Endodermal cell (in vitro differentiated cells): ENCODE data around the gene CCDC27. TPM values are rescaled to one million over a fixed set of nuclear protein-coding genes. Genes with fewer than 3 reads are reported as not detected.
A peak's percentile ranks its signal among the peaks of the same experiment; 100 is the strongest.

Experiments used
- DNase-seq: peaks from one replicate; pipeline ENCODE4 v3.0.0-alpha.2; 2017
- H3K27ac ChIP-seq: 2 replicates; pipeline ENCODE4 v1.5.1; 2013; ENCODE audit warnings: mild to moderate bottlenecking, low read depth, low read length, moderate library complexity
- H3K27me3 ChIP-seq: 2 replicates; pipeline ENCODE4 v1.6.1; 2013; ENCODE audit warnings: mild to moderate bottlenecking, low read length, moderate library complexity; ENCODE audit not compliant: insufficient read depth, control insufficient read depth, poor library complexity, severe bottlenecking
- H3K36me3 ChIP-seq: 2 replicates; pipeline ENCODE4 v1.7.0; 2013; ENCODE audit warnings: mild to moderate bottlenecking, low read length, moderate library complexity; ENCODE audit not compliant: control insufficient read depth, insufficient read depth
- H3K4me1 ChIP-seq: one replicate; pipeline ENCODE4 v1.7.0; 2013; ENCODE audit warnings: low read length; ENCODE audit not compliant: control insufficient read depth, insufficient read depth
- H3K4me3 ChIP-seq: 2 replicates; pipeline ENCODE4 v1.5.1; 2013; ENCODE audit warnings: mild to moderate bottlenecking, low read length, moderate library complexity
- H3K9ac ChIP-seq: 2 replicates; pipeline ENCODE4 v1.6.1; 2013; ENCODE audit warnings: mild to moderate bottlenecking, low read length, moderate library complexity; ENCODE audit not compliant: poor library complexity, severe bottlenecking; ENCODE audit errors: extremely low read depth
- H3K9me3 ChIP-seq: 2 replicates; pipeline ENCODE4 v1.6.1; 2013; ENCODE audit warnings: mild to moderate bottlenecking, low read length, moderate library complexity; ENCODE audit not compliant: control insufficient read depth
- H3K27ac Mint-ChIP-seq: 2 replicates; pipeline ENCODE4 v1.8.0; 2020; ENCODE audit warnings: mixed read lengths
- H3K27me3 Mint-ChIP-seq: 2 replicates; pipeline ENCODE4 v1.8.0; 2021; ENCODE audit warnings: mild to moderate bottlenecking, mixed read lengths; ENCODE audit not compliant: insufficient read depth
- H3K36me3 Mint-ChIP-seq: 2 replicates; pipeline ENCODE4 v1.8.0; 2020; ENCODE audit warnings: low read depth, mixed read lengths
- H3K4me1 Mint-ChIP-seq: 2 replicates; pipeline ENCODE4 v1.8.0; 2020; ENCODE audit warnings: mixed read lengths
- H3K4me3 Mint-ChIP-seq: 2 replicates; pipeline ENCODE4 v1.8.0; 2020; ENCODE audit warnings: mild to moderate bottlenecking, moderate library complexity, mixed read lengths
- H3K9me3 Mint-ChIP-seq: 2 replicates; pipeline ENCODE4 v1.8.0; 2020; ENCODE audit warnings: mild to moderate bottlenecking, mixed read lengths
- WGBS, 2 experiments: methylation state at CpG; one replicate each; pipeline versions ENCODE4 v1.1.5 to v1.1.7; 2013; ENCODE audit warnings: missing lambda C conversion rate in 2 of 2, mixed read lengths in 1 of 2; ENCODE audit not compliant: insufficient coverage in 1 of 2, insufficient read length in 1 of 2; 5-methylcytosine and 5-hydroxymethylcytosine counted together
- total RNA-seq, 2 donors: library from RNA; stranded (reverse); fragmentation: NEBNext Ultra II Directional in 1 of 2; extraction: Animal tissue kit (Norgen Biotek cat#: 25700) in 1 of 2; gene quantifications; 2 replicates in 1 of 2; 3 replicates in 1 of 2; pipeline ENCODE4 v1.2.1, GENCODE V29; 2021
- TF ChIP-seq, protein P1 (sequence below): fragments of 200-600 bp; sonication (generic); conservative IDR thresholded peaks from 2 replicates; pipeline ENCODE4 v1.5.0; 2021; ENCODE audit warnings: antibody characterized with exemption, mild to moderate bottlenecking

CCDC27 gene
- total RNA-seq, 2 donors from 2014 or later: not detected

DNA sequence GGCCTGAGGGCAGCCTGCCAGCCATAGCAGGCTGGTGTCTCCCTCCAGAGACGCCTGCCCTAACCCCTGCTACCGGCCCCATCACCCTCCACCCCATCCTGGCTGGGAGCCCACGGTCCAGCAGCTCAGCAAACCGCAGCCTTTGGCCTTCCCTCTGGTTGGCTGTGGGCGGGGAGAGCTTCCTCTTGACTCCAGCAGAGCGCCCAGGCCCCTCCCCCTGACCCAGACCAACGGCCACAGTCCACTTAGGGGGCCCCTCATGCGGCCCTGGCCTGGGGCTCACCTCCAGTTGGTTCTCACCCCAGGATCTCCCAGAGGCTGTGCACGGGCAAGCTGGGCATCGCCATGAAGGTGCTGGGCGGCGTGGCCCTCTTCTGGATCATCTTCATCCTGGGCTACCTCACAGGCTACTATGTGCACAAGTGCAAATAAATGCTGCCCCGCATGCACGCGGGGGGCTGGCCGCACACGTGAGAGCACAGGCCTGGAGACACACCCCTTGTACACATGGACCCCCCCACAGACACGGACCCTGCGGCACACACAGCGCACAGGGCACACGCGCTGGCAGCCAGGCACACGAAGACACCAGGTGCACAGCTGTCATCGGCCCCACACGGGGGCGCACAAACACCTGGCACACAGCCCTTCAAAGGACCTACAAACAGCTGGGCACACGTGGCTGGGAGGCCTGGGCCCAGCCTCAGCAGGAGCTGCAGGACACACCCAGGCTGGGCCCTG lies 23.4 kb downstream of the CCDC27 start:
- H3K27me3 ChIP-seq: no peaks in the 10 kb centered on the region
- H3K9me3 ChIP-seq: no peaks in the 10 kb centered on the region
- H3K9me3 Mint-ChIP-seq: no peaks in the 10 kb centered on the region
- TF ChIP-seq, protein P1, sequence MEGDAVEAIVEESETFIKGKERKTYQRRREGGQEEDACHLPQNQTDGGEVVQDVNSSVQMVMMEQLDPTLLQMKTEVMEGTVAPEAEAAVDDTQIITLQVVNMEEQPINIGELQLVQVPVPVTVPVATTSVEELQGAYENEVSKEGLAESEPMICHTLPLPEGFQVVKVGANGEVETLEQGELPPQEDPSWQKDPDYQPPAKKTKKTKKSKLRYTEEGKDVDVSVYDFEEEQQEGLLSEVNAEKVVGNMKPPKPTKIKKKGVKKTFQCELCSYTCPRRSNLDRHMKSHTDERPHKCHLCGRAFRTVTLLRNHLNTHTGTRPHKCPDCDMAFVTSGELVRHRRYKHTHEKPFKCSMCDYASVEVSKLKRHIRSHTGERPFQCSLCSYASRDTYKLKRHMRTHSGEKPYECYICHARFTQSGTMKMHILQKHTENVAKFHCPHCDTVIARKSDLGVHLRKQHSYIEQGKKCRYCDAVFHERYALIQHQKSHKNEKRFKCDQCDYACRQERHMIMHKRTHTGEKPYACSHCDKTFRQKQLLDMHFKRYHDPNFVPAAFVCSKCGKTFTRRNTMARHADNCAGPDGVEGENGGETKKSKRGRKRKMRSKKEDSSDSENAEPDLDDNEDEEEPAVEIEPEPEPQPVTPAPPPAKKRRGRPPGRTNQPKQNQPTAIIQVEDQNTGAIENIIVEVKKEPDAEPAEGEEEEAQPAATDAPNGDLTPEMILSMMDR: peak; percentile 74
- no peak overlapping the region for H3K4me3 ChIP-seq
- no peaks in the 10 kb centered on the region for H3K27me3 Mint-ChIP-seq
- WGBS, 2 experiments: 73 to 74% methylated on average over 5 to 27 of the region's 27 CpGs
- peak; percentile 85 for DNase-seq
- H3K36me3 ChIP-seq: peaks cover 17% of the 10 kb centered on the region
- H3K4me1 Mint-ChIP-seq: peaks cover 7% of the 10 kb centered on the region
- peaks cover 4% of the 10 kb centered on the region for H3K4me1 ChIP-seq
- H3K27ac Mint-ChIP-seq: no peak overlapping the region
- H3K9ac ChIP-seq: no peak overlapping the region
- no peak overlapping the region for H3K27ac ChIP-seq
- peaks cover 16% of the 10 kb centered on the region for H3K36me3 Mint-ChIP-seq
- H3K4me3 Mint-ChIP-seq: no peak overlapping the region

DNA sequence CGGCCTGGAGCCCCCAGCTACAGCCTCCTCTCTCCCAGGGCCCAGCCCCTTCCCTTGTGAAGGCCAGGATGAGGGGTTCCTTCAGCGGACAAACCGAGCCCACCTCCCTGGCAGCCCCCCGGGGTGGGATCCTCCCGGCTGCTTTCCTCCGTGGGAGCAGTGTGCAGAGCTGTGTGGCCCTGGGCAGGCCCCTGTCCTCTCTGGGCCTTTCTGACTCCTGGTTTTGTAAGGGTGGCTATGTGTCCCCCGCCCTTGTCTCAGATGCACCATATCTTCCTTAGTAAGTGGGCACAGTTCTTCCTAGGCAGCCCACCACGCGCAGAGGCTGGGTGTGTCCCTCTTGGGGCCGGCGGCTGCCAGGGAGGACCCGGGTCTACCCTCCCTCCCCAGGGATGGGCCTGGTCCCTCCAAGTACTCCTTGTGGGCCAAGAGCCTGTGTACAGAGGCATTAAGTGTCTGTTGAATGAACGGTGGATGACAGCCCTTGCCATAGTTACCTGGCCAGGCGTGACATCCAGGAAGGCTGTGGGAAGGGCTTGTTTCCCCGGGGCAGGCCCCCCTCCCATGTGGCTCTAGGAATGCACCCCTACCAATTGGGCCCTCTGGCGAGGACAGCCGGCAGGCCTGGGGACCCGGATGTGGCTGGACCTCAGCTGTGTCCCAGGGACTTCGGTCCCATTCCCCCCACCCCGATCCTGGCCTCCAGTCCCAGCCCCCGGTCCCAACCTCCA lies 24.1 kb downstream of the CCDC27 start:
- peaks cover 4% of the 10 kb centered on the region for H3K4me1 Mint-ChIP-seq
- no peak overlapping the region for H3K27ac ChIP-seq

DNA sequence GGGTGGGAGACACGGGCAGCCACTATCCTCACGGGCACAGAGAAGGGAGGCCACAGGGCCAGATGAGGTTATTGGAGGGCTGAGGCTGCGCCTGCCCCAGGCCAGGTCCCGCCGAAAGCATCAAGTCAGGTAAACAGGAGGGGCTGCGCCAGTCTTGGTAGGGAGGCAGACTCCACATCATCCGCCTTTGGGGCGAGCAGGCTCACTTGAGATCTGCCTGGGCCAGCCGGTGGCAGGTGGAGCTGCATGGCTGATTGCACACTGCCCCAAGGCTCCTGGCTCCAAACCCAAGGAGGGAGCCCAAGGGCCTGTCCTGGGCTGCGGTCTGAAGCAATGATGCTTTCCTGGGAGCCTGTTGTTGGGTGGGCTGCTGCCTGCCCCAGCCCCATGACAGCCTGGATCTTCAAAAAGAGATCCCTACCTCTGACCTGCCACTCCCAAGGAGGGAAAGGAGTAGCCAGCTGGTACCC lies 24.9 kb downstream of the CCDC27 start:
- peaks cover 2% of the 10 kb centered on the region for H3K4me1 Mint-ChIP-seq
- H3K27me3 Mint-ChIP-seq: no peaks in the 10 kb centered on the region
- H3K36me3 Mint-ChIP-seq: peaks cover 30% of the 10 kb centered on the region
- 90 to 95% methylated on average over 4 to 10 of the region's 10 CpGs for WGBS, 2 experiments
- Histone ChIP-seq H3K4me3 (no peak overlapping the region), H3K27me3 (no peaks in the 10 kb centered on the region), H3K4me1 (peaks cover 4% of the 10 kb centered on the region), H3K27ac (no peak overlapping the region), H3K9me3 (no peaks in the 10 kb centered on the region), H3K9ac (no peak overlapping the region), H3K36me3 (peaks cover 30% of the 10 kb centered on the region)
- DNase-seq: peak; percentile 45
- no peak overlapping the region for H3K27ac Mint-ChIP-seq
- H3K4me3 Mint-ChIP-seq: no peak overlapping the region
- H3K9me3 Mint-ChIP-seq: no peaks in the 10 kb centered on the region
- TF ChIP-seq, protein P1: no peak

More for the DNA sequence above, 24.1 kb downstream of the CCDC27 start:
- TF ChIP-seq, protein P1: no peak
- 91 to 93% methylated on average over 11 to 21 of the region's 21 CpGs for WGBS, 2 experiments
- DNase-seq: peak; percentile 43
- H3K4me3 Mint-ChIP-seq: no peak overlapping the region
- no peak overlapping the region for H3K4me3 ChIP-seq
- no peak overlapping the region for H3K27ac Mint-ChIP-seq
- H3K36me3 ChIP-seq: peaks cover 23% of the 10 kb centered on the region
- H3K9me3 Mint-ChIP-seq: no peaks in the 10 kb centered on the region
- H3K27me3 Mint-ChIP-seq: no peaks in the 10 kb centered on the region
- no peaks in the 10 kb centered on the region for H3K9me3 ChIP-seq
- H3K9ac ChIP-seq: no peak overlapping the region
- peaks cover 4% of the 10 kb centered on the region for H3K4me1 ChIP-seq
- no peaks in the 10 kb centered on the region for H3K27me3 ChIP-seq
- peaks cover 23% of the 10 kb centered on the region for H3K36me3 Mint-ChIP-seq
